PC-9 (cell line): ENCODE measurements around the gene HKDC1. TPM values are rescaled to one million over a fixed set of nuclear protein-coding genes. Genes with fewer than 3 reads are reported as not detected.

Source experiments
- BruUV-seq: library from RNA; stranded (reverse); fragments of 400-500 nt; replicated peaks from 2 replicates; lab custom pipeline; 2021; lab: Mats Ljungman, UMichigan
- CTCF ChIA-PET: fragments of 300-600 bp; sonication (Branson Sonifier 250); formaldehyde crosslinking; loops from one replicate; lab custom pipeline; 2022; ENCODE audit warnings: antibody characterized with exemption; lab: Charles Lee
- POLR2A ChIA-PET: fragments of 300-600 bp; sonication (Branson Sonifier 250); formaldehyde crosslinking; loops from one replicate; lab custom pipeline; 2022; ENCODE audit warnings: antibody characterized with exemption; ENCODE audit not compliant: unreplicated experiment; lab: Charles Lee
- DNase-seq, 2 experiments: peaks; one replicate each; pipeline versions ENCODE4 v3.0.0 to v3.0.0-alpha.2; 2015 to 2022; ENCODE audit warnings: mixed read lengths in 1 of 2
- H2AFZ ChIP-seq: fragments of 200-600 bp; sonication (generic); 2 replicates; pipeline ENCODE4 v1.8.1; 2017; ENCODE audit warnings: antibody characterized with exemption
- H3F3A ChIP-seq: fragments of 200-600 bp; sonication (generic); 2 replicates; pipeline ENCODE4 v1.8.1; 2017; ENCODE audit warnings: antibody characterized with exemption, mild to moderate bottlenecking, low read depth; ENCODE audit not compliant: insufficient read depth
- H3K27ac ChIP-seq: fragments of 200-600 bp; sonication (generic); 2 replicates; pipeline ENCODE4 v1.6.1; 2016; ENCODE audit warnings: mixed run types
- H3K27me3 ChIP-seq: fragments of 200-600 bp; sonication (generic); 2 replicates; pipeline ENCODE4 v1.6.1; 2016; ENCODE audit warnings: low read depth, mixed run types; ENCODE audit not compliant: insufficient read depth
- H3K36me3 ChIP-seq: fragments of 200-600 bp; sonication (generic); 2 replicates; pipeline ENCODE4 v1.6.1; 2016; ENCODE audit warnings: low read depth, mixed run types
- H3K4me1 ChIP-seq: fragments of 200-600 bp; sonication (generic); replicated peaks from 2 replicates; pipeline ENCODE4 v1.6.1; 2016; ENCODE audit warnings: mixed run types; ENCODE audit not compliant: insufficient read depth
- H3K4me2 ChIP-seq: fragments of 200-600 bp; sonication (generic); 2 replicates; pipeline ENCODE4 v1.6.1; 2017; ENCODE audit warnings: mixed run types
- H3K4me3 ChIP-seq: fragments of 200-600 bp; sonication (generic); 2 replicates; pipeline ENCODE4 v1.6.1; 2016; ENCODE audit warnings: mixed run types
- H3K79me2 ChIP-seq: fragments of 200-600 bp; sonication (generic); 2 replicates; pipeline ENCODE4 v1.6.1; 2017; ENCODE audit warnings: low read depth, mixed run types
- H3K9me2 ChIP-seq: fragments of 200-600 bp; sonication (generic); 2 replicates; pipeline ENCODE4 v1.8.1; 2017; ENCODE audit warnings: mild to moderate bottlenecking; ENCODE audit not compliant: insufficient read depth
- H3K9me3 ChIP-seq: fragments of 200-600 bp; sonication (generic); 2 replicates; pipeline ENCODE4 v1.8.1; 2016; ENCODE audit warnings: low read depth; ENCODE audit not compliant: insufficient read depth
- H4K20me1 ChIP-seq: fragments of 200-600 bp; sonication (generic); 2 replicates; pipeline ENCODE4 v1.8.1; 2017; ENCODE audit not compliant: insufficient read depth
- CTCF ChIP-seq: fragments of 200-600 bp; sonication (generic); conservative IDR thresholded peaks from 2 replicates; pipeline ENCODE4 v1.6.1; 2017; ENCODE audit warnings: mixed run types, antibody characterized with exemption, mild to moderate bottlenecking, moderate library complexity
- EZH2 ChIP-seq: fragments of 200-600 bp; sonication (generic); IDR thresholded peaks from 2 replicates; pipeline ENCODE4 v1.8.0; 2017; ENCODE audit warnings: antibody characterized with exemption, low read depth
- intact Hi-C: fragments of 100-400 bp; cut with micrococcal nuclease; formaldehyde crosslinking; loops from one replicate; pipeline ENCODE4 v1.10.0; 2022; ENCODE audit not compliant: unreplicated experiment
- total RNA-seq: library from RNA; stranded (reverse); gene quantifications from 2 replicates; pipeline ENCODE4 v1.2.3, GENCODE V29; 2021

HKDC1 gene
- total RNA-seq, 1 experiment from 2014 or later = 173 TPM

- Histone ChIP-seq H3K4me2 (no peak overlapping the region), H3K79me2 (peaks cover 60% of the 10 kb centered on the region), H3K27me3 (no peaks in the 10 kb centered on the region), H3K27ac (no peak overlapping the region), H3K9me3 (no peaks in the 10 kb centered on the region), H3K9me2 (no peaks in the 10 kb centered on the region), H4K20me1 (peaks cover 45% of the 10 kb centered on the region), H3F3A (peaks cover 48% of the 10 kb centered on the region), H3K4me3 (no peak overlapping the region), H3K4me1 (peaks cover 18% of the 10 kb centered on the region), H3K36me3 (peaks cover 46% of the 10 kb centered on the region), H2AFZ (no peak overlapping the region)
- ChIA-PET CTCF (no interaction called here), POLR2A (no interaction called here)
- no TSS peak for BruUV-seq
- TF ChIP-seq EZH2 (no peak), CTCF (no peak)
- DNase-seq = no peak
- intact Hi-C loops = loop anchor here (5.0 kb wide), 2 partner anchors 167 to 233 kb away; no protein-coding TSS in a partner anchor
These were observed 19.8 kb downstream of the HKDC1 start for GRCh38 chr10:69239816-69240434.

DNA sequence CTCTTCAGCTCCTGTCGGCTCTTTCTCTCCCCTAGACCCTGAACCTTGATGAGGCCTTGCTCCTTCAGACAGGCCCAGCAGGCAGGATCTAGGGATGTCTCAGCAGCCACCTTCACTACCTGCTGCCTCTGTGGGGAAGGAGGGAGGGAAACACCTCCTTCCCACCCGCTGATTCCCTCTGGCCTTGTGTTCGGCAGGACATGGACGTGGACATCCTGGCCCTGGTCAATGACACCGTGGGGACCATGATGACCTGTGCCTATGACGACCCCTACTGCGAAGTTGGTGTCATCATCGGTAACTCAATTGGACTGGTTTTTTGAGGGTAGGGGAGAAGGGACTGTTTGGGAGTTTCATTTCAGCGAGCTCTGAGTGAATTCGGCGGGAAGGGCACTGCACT, 20.3 kb downstream of the HKDC1 start:
- Histone ChIP-seq H3F3A (peaks cover 49% of the 10 kb centered on the region), H3K4me2 (no peak overlapping the region), H3K9me2 (no peaks in the 10 kb centered on the region), H2AFZ (no peak overlapping the region), H3K4me3 (no peak overlapping the region), H3K27ac (no peak overlapping the region), H3K79me2 (peaks cover 58% of the 10 kb centered on the region), H4K20me1 (peaks cover 49% of the 10 kb centered on the region), H3K36me3 (peaks cover 49% of the 10 kb centered on the region), H3K4me1 (peaks cover 12% of the 10 kb centered on the region), H3K27me3 (no peaks in the 10 kb centered on the region), H3K9me3 (no peaks in the 10 kb centered on the region)
- BruUV-seq = no TSS peak
- intact Hi-C loops = no loop called here
- TF ChIP-seq EZH2 = no peak
- no peak for TF ChIP-seq CTCF
- ChIA-PET CTCF (no interaction called here), POLR2A (no interaction called here)
- DNase-seq = no peak

DNA sequence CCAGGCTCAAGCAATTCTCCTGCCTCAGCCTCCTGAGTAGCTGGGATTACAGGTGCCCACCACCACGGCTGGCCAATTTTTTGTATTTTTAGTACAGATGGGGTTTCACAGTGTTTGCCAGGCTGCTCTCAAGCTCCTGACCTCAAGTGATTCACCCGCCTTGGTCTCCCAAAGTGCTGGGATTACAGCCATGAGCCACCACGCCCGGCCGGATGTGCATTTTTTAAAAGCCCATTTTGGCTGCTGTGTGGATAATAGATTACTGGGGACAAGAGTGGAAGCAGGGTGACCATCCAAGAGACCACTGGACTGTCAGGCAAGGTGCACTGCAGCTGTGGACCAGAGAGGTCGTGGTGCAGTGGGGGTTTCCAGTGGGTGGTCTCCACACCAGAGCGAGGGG, 21.4 kb downstream of the HKDC1 start:
- CTCF ChIA-PET = no interaction called here
- Histone ChIP-seq H3F3A (peaks cover 47% of the 10 kb centered on the region), H3K9me2 (no peaks in the 10 kb centered on the region), H3K4me3 (no peak overlapping the region), H3K27me3 (no peaks in the 10 kb centered on the region), H3K79me2 (peaks cover 46% of the 10 kb centered on the region), H3K9me3 (no peaks in the 10 kb centered on the region), H3K36me3 (peaks cover 56% of the 10 kb centered on the region), H2AFZ (no peak overlapping the region), H3K27ac (no peak overlapping the region), H3K4me2 (no peak overlapping the region), H3K4me1 (peaks cover 7% of the 10 kb centered on the region; the same call in 1 of the 2 replicates), H4K20me1 (peaks cover 49% of the 10 kb centered on the region)
- TF ChIP-seq EZH2 (no peak), CTCF (no peak)
- no peak for DNase-seq
- intact Hi-C loops = no loop called here
- no TSS peak for BruUV-seq
- POLR2A ChIA-PET = no interaction called here
